SU-DHL-6 (cell line): ENCODE results near the gene TSPAN16.
"Not testable (repeated sequence)": the region's sequence is repeated elsewhere in the genome, so short reads cannot be mapped to it uniquely, and the experiment has no call there.

Source experiments
- CTCF ChIP-seq: fragments of 200-600 bp; sonication (generic); IDR thresholded peaks from one replicate; pipeline ENCODE4 v1.5.1; 2017; ENCODE audit warnings: antibody characterized with exemption, mild to moderate bottlenecking, low read length, moderate library complexity; ENCODE audit not compliant: insufficient read depth, poor library complexity, severe bottlenecking
- EZH2phosphoT487 ChIP-seq: fragments of 200-600 bp; sonication (generic), shearing (Covaris generic); conservative IDR thresholded peaks from 2 replicates; pipeline ENCODE4 v1.6.1; 2018; ENCODE audit warnings: mild to moderate bottlenecking, antibody characterized with exemption, low read length, moderate library complexity, mixed read lengths

GRCh38 chr19:11354102-11354501 lies 58.1 kb downstream of the TSPAN16 start:
- not testable (repeated sequence) for TF ChIP-seq CTCF, EZH2phosphoT487
